Astrocyte (in vitro differentiated cells and primary cell): Measurements from ENCODE around the gene NTN4. TPM values are rescaled to one million over a fixed set of nuclear protein-coding genes. Genes with fewer than 3 reads are reported as not detected.
A peak's percentile ranks its signal among the peaks of the same experiment; 100 is the strongest.

Experiments used
- DNase-seq: peaks from one replicate; pipeline ENCODE4 v3.0.0-alpha.2; 2010; ENCODE audit warnings: low read depth
- FAIRE-seq: peaks from 2 replicates; lab custom pipeline; 2011; peaks lifted over from hg19 to GRCh38; lab: Jason Lieb, UNC
- H2AFZ ChIP-seq: 2 replicates; pipeline ENCODE4 v1.6.0; 2012; ENCODE audit warnings: low read depth, low read length, inconsistent platforms
- H3K27ac ChIP-seq: 2 replicates; pipeline ENCODE4 v1.5.1; 2011; ENCODE audit warnings: low read depth, low read length, inconsistent platforms
- H3K27me3 ChIP-seq: 2 replicates; pipeline ENCODE4 v1.6.0; 2011; ENCODE audit warnings: low read length, inconsistent platforms; ENCODE audit not compliant: insufficient read depth
- H3K36me3 ChIP-seq: 2 replicates; pipeline ENCODE4 v1.5.1; 2011; ENCODE audit warnings: low read length, inconsistent platforms; ENCODE audit not compliant: insufficient read depth
- H3K4me1 ChIP-seq: 2 replicates; pipeline ENCODE4 v1.5.1; 2011; ENCODE audit warnings: low read length, inconsistent platforms; ENCODE audit not compliant: insufficient read depth
- H3K4me2 ChIP-seq: 2 replicates; pipeline ENCODE4 v1.6.0; 2012; ENCODE audit warnings: low read length, inconsistent platforms
- H3K4me3 ChIP-seq: 2 replicates; pipeline ENCODE4 v1.5.1; 2011; ENCODE audit warnings: low read depth, mild to moderate bottlenecking, low read length, inconsistent platforms; ENCODE audit not compliant: insufficient read depth
- H3K79me2 ChIP-seq: 2 replicates; pipeline ENCODE4 v1.6.0; 2012; ENCODE audit warnings: mild to moderate bottlenecking, low read length, inconsistent platforms; ENCODE audit not compliant: insufficient read depth
- H3K9ac ChIP-seq: 2 replicates; pipeline ENCODE4 v1.6.0; 2012; ENCODE audit warnings: mild to moderate bottlenecking, low read length, inconsistent platforms
- H3K9me3 ChIP-seq: 2 replicates; pipeline ENCODE4 v1.5.1; 2012; ENCODE audit warnings: low read depth, mild to moderate bottlenecking, low read length, inconsistent platforms; ENCODE audit not compliant: insufficient read depth
- H4K20me1 ChIP-seq: 2 replicates; pipeline ENCODE4 v1.6.0; 2012; ENCODE audit warnings: low read length, inconsistent platforms; ENCODE audit not compliant: insufficient read depth
- H3K27ac Mint-ChIP-seq: one replicate; pipeline ENCODE4 v1.8.0; 2021; ENCODE audit warnings: mild to moderate bottlenecking, mixed read lengths; ENCODE audit not compliant: unreplicated experiment
- H3K27me3 Mint-ChIP-seq: one replicate; pipeline ENCODE4 v1.8.0; 2021; ENCODE audit warnings: low read depth, mixed read lengths; ENCODE audit not compliant: unreplicated experiment
- H3K36me3 Mint-ChIP-seq: one replicate; pipeline ENCODE4 v1.8.0; 2021; ENCODE audit warnings: low read depth, mixed read lengths; ENCODE audit not compliant: unreplicated experiment
- H3K4me1 Mint-ChIP-seq: one replicate; pipeline ENCODE4 v1.8.0; 2021; ENCODE audit warnings: low read depth, mixed read lengths; ENCODE audit not compliant: unreplicated experiment
- H3K4me3 Mint-ChIP-seq: one replicate; pipeline ENCODE4 v1.8.0; 2021; ENCODE audit warnings: mild to moderate bottlenecking, moderate library complexity, mixed read lengths; ENCODE audit not compliant: unreplicated experiment
- H3K9me3 Mint-ChIP-seq: one replicate; pipeline ENCODE4 v1.8.0; 2021; ENCODE audit warnings: mild to moderate bottlenecking, mixed read lengths; ENCODE audit not compliant: unreplicated experiment
- EZH2 ChIP-seq: IDR thresholded peaks from 2 replicates; pipeline ENCODE4 v1.6.1; 2012; ENCODE audit warnings: mild to moderate bottlenecking, low read length, inconsistent platforms; ENCODE audit not compliant: insufficient read depth
- total RNA-seq: library from RNA; stranded (reverse); gene quantifications from 2 replicates; pipeline ENCODE4 v1.2.1, GENCODE V29; 2021
- TF ChIP-seq, protein P1 (sequence below): IDR thresholded peaks from 2 replicates; pipeline ENCODE4 v1.5.1; 2011; ENCODE audit warnings: low read depth, mild to moderate bottlenecking, inconsistent platforms, low read length, moderate library complexity; ENCODE audit not compliant: insufficient read depth

NTN4 gene
- total RNA-seq, 1 donor from 2014 or later: 28.9 TPM

DNA sequence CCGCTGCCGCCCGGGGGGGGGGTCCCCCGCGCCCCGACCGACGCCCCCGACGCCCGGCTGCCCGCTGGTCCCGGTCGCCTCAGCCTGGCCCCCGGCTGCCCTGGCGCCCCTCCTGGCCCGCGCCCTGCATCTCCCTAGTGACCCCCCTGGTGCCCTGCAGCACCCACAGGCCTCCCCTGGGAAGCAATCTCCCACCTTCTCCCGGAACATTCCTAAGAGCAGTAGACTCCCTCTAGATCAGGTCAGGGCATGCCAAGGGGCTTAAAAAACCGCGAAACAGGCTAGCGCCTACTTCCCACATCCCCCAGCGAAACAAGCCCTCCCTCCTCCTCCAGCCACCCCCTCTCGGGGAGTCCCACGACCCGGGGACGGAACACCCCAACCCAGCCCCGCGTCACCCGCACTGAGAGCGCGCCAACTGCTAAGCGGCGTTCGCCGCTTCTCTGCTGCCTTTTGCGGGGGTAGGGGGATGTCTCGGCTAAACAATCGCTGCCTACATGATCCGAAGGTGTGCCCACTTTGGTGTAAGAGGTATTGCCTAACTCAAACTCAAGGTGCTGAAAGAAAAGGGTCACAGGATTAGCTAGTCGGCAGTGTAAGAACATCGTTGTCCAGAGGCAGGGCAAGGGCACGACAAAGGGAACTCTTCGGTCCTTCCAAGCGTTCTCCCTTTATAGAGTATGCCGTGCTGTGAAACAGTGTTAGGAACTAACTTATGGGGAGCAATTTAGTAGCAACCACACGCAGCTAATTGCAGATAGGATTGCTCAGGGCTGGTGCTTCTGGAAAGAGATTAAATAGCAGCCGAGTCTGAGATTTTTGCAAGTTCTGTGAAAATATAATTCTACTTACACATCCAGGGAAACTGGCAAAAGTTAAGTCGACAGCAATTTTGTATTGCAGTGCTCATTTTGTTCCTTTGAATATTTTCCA is 619 bp upstream of the NTN4 start:
- H3K27ac ChIP-seq: peak overlapping the region; percentile 32
- H3K79me2 ChIP-seq: peaks cover 35% of the 10 kb centered on the region
- no peaks in the 10 kb centered on the region for H3K36me3 Mint-ChIP-seq
- peak overlapping the region; percentile 93 for H2AFZ ChIP-seq
- H3K36me3 ChIP-seq: peaks cover 2% of the 10 kb centered on the region
- H3K27ac Mint-ChIP-seq: peak overlapping the region; percentile 80
- H3K4me2 ChIP-seq: peak overlapping the region; percentile 95
- peak overlapping the region; percentile 85 for H3K4me3 Mint-ChIP-seq
- no peak for DNase-seq
- H3K4me3 ChIP-seq: peak overlapping the region; percentile 85
- H4K20me1 ChIP-seq: no peaks in the 10 kb centered on the region
- peaks cover 27% of the 10 kb centered on the region for H3K4me1 ChIP-seq
- no peaks in the 10 kb centered on the region for H3K9me3 ChIP-seq
- peaks cover 15% of the 10 kb centered on the region for H3K27me3 Mint-ChIP-seq
- peak overlapping the region; percentile 95 for H3K9ac ChIP-seq
- H3K27me3 ChIP-seq: peaks cover 5% of the 10 kb centered on the region
- TF ChIP-seq, protein P1, sequence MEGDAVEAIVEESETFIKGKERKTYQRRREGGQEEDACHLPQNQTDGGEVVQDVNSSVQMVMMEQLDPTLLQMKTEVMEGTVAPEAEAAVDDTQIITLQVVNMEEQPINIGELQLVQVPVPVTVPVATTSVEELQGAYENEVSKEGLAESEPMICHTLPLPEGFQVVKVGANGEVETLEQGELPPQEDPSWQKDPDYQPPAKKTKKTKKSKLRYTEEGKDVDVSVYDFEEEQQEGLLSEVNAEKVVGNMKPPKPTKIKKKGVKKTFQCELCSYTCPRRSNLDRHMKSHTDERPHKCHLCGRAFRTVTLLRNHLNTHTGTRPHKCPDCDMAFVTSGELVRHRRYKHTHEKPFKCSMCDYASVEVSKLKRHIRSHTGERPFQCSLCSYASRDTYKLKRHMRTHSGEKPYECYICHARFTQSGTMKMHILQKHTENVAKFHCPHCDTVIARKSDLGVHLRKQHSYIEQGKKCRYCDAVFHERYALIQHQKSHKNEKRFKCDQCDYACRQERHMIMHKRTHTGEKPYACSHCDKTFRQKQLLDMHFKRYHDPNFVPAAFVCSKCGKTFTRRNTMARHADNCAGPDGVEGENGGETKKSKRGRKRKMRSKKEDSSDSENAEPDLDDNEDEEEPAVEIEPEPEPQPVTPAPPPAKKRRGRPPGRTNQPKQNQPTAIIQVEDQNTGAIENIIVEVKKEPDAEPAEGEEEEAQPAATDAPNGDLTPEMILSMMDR: no peak
- peak; percentile 5 for TF ChIP-seq EZH2
- H3K4me1 Mint-ChIP-seq: peaks cover 9% of the 10 kb centered on the region
- H3K9me3 Mint-ChIP-seq: no peaks in the 10 kb centered on the region
- FAIRE-seq: no peak

DNA sequence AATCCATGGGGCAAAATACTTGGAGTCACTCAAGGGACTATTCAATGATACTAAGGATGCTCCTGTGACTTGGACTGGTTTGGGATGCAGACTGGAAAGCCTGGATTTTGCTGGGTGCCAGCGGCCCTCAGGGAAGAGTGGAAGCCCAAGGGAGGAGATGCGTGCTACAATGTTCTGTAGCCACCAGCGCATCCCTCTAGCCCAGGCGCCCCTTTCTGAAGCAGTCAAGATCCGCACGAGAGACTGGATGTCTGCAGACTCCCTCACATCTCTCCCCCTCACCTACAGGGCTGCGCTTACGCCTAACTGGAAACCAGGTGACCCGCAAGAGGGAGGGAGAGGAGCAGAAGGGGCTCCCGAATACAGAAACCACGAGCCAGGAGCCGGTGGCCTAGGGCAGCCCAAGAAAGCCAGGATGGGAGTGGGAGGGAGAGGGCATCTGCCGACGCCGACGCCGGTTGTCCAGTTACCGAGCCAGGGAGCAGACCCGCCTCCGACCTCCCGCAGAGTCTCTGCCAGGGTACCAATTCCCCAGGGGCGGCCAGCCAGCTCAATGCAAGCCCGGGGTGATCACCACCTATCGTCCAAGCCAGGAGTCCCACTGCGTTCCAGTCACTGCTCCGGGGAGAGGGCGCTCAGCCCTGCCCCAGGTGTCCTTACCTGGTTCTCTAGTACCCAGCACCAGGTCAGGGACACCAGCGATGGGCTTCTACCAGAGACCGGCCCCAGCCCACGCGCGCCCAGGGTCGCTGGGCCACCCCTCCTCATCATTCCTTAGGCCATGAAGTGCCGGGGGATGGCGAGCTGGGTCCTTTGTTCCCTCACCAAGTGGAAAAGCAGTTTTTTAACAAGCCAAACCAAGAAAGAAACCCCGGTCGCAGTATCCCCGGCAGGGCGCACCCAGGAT is 1.2 kb downstream of the NTN4 start:
- peak overlapping the region; percentile 95 for H3K9ac ChIP-seq
- peaks cover 9% of the 10 kb centered on the region for H3K4me1 Mint-ChIP-seq
- peaks cover 13% of the 10 kb centered on the region for H3K27me3 Mint-ChIP-seq
- peak overlapping the region; percentile 95 for H3K4me2 ChIP-seq
- H3K4me1 ChIP-seq: peaks cover 27% of the 10 kb centered on the region
- H4K20me1 ChIP-seq: no peaks in the 10 kb centered on the region
- peaks cover 5% of the 10 kb centered on the region for H3K27me3 ChIP-seq
- peak overlapping the region; percentile 80 for H3K27ac Mint-ChIP-seq
- DNase-seq (no peak), FAIRE-seq (no peak)
- no peaks in the 10 kb centered on the region for H3K9me3 ChIP-seq
- H3K79me2 ChIP-seq: peaks cover 47% of the 10 kb centered on the region
- H3K4me3 ChIP-seq: peak overlapping the region; percentile 85
- H3K4me3 Mint-ChIP-seq: peak overlapping the region; percentile 85
- H3K36me3 ChIP-seq: peaks cover 9% of the 10 kb centered on the region
- H3K27ac ChIP-seq: peak overlapping the region; percentile 72
- H2AFZ ChIP-seq: peak overlapping the region; percentile 83
- H3K36me3 Mint-ChIP-seq: no peaks in the 10 kb centered on the region
- TF ChIP-seq, protein P1: no peak
- no peaks in the 10 kb centered on the region for H3K9me3 Mint-ChIP-seq
